ENCODE results near the gene CPLANE1. TPM values are rescaled to one million over a fixed set of nuclear protein-coding genes. Genes with fewer than 3 reads are reported as not detected.

The CPLANE1 gene
- total and polyA plus RNA-seq, 2 of the 4 experiments (the other 2 are of a cell fraction): 4.4 to 17.9 TPM

- Histone ChIP-seq H4K20me1 (ENCODE audit: insufficient read depth, low read length) (no peaks in the 10 kb centered on the region), H3K4ac (ENCODE audit: low read depth, low read length) (no peak overlapping the region), H3K56ac (ENCODE audit: extremely low read depth, insufficient read depth, low read length) (no peak overlapping the region), H4K5ac (ENCODE audit: low read depth, low read length) (no peak overlapping the region), H3K9me3 (ENCODE audit: control insufficient read depth, insufficient read depth, low read length) (no peaks in the 10 kb centered on the region), H2AK9ac (replicated peaks; ENCODE audit: low read depth, low read length, poor library complexity) (no peak overlapping the region), H3K9me1 (ENCODE audit: insufficient read depth, low read length) (no peaks in the 10 kb centered on the region), H4K8ac (ENCODE audit: low read depth in 2 of 2, low read length in 2 of 2) (no peak overlapping the region), H2AK5ac (ENCODE audit: low read depth, low read length) (no peak overlapping the region), H3K79me1 (ENCODE audit: low read depth in 1 of 2, low read length in 2 of 2) (peaks cover 0 to 2% of the 10 kb centered on the region in 2 experiments; a peak in 1 of 4 replicates), H3K4me3 (ENCODE audit: insufficient read depth, low read depth, low read length) (no peak overlapping the region), H4K91ac (ENCODE audit: insufficient read depth, low read depth, low read length) (no peak overlapping the region), H3K27me3 (ENCODE audit: control insufficient read depth, insufficient read depth, low read length) (no peaks in the 10 kb centered on the region), H3K36me3 (ENCODE audit: control insufficient read depth, insufficient read depth, low read length) (peaks cover 16% of the 10 kb centered on the region), H3K27ac (ENCODE audit: insufficient read depth, low read length) (no peak overlapping the region), H3K18ac (ENCODE audit: low read depth, low read length) (no peak overlapping the region), H2BK5ac (ENCODE audit: low read depth, low read length, poor library complexity, severe bottlenecking) (no peak overlapping the region), H3K9ac (ENCODE audit: low read depth, low read length) (no peak overlapping the region), H2BK15ac (ENCODE audit: low read depth, low read length) (no peak overlapping the region), H2BK20ac (ENCODE audit: low read depth, low read length) (no peak overlapping the region), H3K23ac (ENCODE audit: low read depth, low read length) (no peak overlapping the region), H3K14ac (replicated peaks; ENCODE audit: low read depth, low read length) (no peak overlapping the region), H3K4me1 (ENCODE audit: control insufficient read depth, insufficient read depth, low read length) (no peaks in the 10 kb centered on the region), H2BK120ac (ENCODE audit: low read depth, low read length) (no peak overlapping the region), H3K4me2 (ENCODE audit: low read depth, low read length) (no peak overlapping the region), H2AFZ (replicated peaks; ENCODE audit: low read length, poor library complexity) (no peak overlapping the region)
- no peak for DNase-seq
- TF ChIP-seq RCOR1 (IDR thresholded peaks at IDR 0.05; ENCODE audit: insufficient replicate concordance, low read length) (no peak), FOS (IDR thresholded peaks at IDR 0.05; ENCODE audit: low read depth, low read length) (no peak), NFE2L2 (IDR thresholded peaks at IDR 0.05; ENCODE audit: low read depth, low read length) (no peak), POLR2A (IDR thresholded peaks at IDR 0.05; ENCODE audit: low read depth, low read length) (no peak), RAD21 (IDR thresholded peaks at IDR 0.05; ENCODE audit: low read length) (no peak), MXI1 (IDR thresholded peaks at IDR 0.05; ENCODE audit: borderline replicate concordance, low read depth, low read length) (no peak), BHLHE40 (IDR thresholded peaks at IDR 0.05; ENCODE audit: low read depth, low read length) (no peak), CEBPB (IDR thresholded peaks at IDR 0.05; ENCODE audit: low read depth, low read length) (no peak), MAZ (IDR thresholded peaks at IDR 0.05; ENCODE audit: borderline replicate concordance, low read depth, low read length) (no peak), MAFK (IDR thresholded peaks at IDR 0.05; ENCODE audit: low read depth, low read length) (no peak), CHD1 (IDR thresholded peaks at IDR 0.05; ENCODE audit: low read depth, low read length) (no peak), SMC3 (IDR thresholded peaks at IDR 0.05; ENCODE audit: low read depth, low read length) (no peak), RFX5 (IDR thresholded peaks at IDR 0.05; ENCODE audit: low read depth, low read length) (no peak)
- TF ChIP-seq, protein P1, sequence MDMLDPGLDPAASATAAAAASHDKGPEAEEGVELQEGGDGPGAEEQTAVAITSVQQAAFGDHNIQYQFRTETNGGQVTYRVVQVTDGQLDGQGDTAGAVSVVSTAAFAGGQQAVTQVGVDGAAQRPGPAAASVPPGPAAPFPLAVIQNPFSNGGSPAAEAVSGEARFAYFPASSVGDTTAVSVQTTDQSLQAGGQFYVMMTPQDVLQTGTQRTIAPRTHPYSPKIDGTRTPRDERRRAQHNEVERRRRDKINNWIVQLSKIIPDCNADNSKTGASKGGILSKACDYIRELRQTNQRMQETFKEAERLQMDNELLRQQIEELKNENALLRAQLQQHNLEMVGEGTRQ (IDR thresholded peaks at IDR 0.05; ENCODE audit: low read depth, low read length): no peak
- TF ChIP-seq, protein P2, sequence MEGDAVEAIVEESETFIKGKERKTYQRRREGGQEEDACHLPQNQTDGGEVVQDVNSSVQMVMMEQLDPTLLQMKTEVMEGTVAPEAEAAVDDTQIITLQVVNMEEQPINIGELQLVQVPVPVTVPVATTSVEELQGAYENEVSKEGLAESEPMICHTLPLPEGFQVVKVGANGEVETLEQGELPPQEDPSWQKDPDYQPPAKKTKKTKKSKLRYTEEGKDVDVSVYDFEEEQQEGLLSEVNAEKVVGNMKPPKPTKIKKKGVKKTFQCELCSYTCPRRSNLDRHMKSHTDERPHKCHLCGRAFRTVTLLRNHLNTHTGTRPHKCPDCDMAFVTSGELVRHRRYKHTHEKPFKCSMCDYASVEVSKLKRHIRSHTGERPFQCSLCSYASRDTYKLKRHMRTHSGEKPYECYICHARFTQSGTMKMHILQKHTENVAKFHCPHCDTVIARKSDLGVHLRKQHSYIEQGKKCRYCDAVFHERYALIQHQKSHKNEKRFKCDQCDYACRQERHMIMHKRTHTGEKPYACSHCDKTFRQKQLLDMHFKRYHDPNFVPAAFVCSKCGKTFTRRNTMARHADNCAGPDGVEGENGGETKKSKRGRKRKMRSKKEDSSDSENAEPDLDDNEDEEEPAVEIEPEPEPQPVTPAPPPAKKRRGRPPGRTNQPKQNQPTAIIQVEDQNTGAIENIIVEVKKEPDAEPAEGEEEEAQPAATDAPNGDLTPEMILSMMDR (conservative IDR thresholded peaks at IDR 0.05; ENCODE audit: low read depth, low read length): no peak
- TF ChIP-seq, protein P3, sequence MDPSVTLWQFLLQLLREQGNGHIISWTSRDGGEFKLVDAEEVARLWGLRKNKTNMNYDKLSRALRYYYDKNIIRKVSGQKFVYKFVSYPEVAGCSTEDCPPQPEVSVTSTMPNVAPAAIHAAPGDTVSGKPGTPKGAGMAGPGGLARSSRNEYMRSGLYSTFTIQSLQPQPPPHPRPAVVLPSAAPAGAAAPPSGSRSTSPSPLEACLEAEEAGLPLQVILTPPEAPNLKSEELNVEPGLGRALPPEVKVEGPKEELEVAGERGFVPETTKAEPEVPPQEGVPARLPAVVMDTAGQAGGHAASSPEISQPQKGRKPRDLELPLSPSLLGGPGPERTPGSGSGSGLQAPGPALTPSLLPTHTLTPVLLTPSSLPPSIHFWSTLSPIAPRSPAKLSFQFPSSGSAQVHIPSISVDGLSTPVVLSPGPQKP (IDR thresholded peaks at IDR 0.05; ENCODE audit: borderline replicate concordance, low read depth, low read length): no peak
- dilution Hi-C loops (cut with HindIII; ENCODE audit: low sequenced_read_pairs, unreplicated experiment): no loop called here
- intact Hi-C loops (cut with micrococcal nuclease): no loop called here
- no CpG with 5 or more reads among the region's 2 CpGs for WGBS, 2 experiments (ENCODE audit: extremely low coverage in 2 of 2, insufficient read length in 1 of 2)
- POLR2A ChIA-PET (ENCODE audit: unreplicated experiment): no interaction called here
- in situ Hi-C loops (cut with MboI; ENCODE audit: low sequenced_read_pairs): no loop called here
- no peak for ATAC-seq (ENCODE audit: low read depth)
- no TSS peak for BruUV-seq (replicated peaks)
- CTCF ChIA-PET: no interaction called here
Measured at GRCh38 chr5:37056762-37057161, 192.4 kb downstream of the CPLANE1 start.
